SU-DHL-6 (cell line): ENCODE data around the gene ZNF775.

Experiments used
- H2AFZ ChIP-seq: fragments of 200-600 bp; sonication (generic); 2 replicates; pipeline ENCODE4 v1.6.1; 2014; ENCODE audit warnings: low read depth, mild to moderate bottlenecking, moderate library complexity, mixed read lengths, antibody characterized with exemption, low read length; ENCODE audit not compliant: severe bottlenecking
- H3F3A ChIP-seq: fragments of 200-600 bp; shearing (Covaris generic); 2 replicates; pipeline ENCODE4 v1.6.0; 2016; ENCODE audit warnings: antibody characterized with exemption, mild to moderate bottlenecking; ENCODE audit not compliant: insufficient read depth
- H3K27ac ChIP-seq: fragments of 200-600 bp; sonication (generic); 2 replicates; pipeline ENCODE4 v1.5.1; 2016; ENCODE audit warnings: low read depth, mild to moderate bottlenecking, low read length, moderate library complexity, mixed read lengths
- H3K27me3 ChIP-seq: fragments of 200-600 bp; sonication (generic), shearing (Covaris generic); 2 replicates; pipeline ENCODE4 v1.6.0; 2014; ENCODE audit warnings: mild to moderate bottlenecking, low read length
- H3K36me3 ChIP-seq: fragments of 200-600 bp; sonication (generic); 2 replicates; pipeline ENCODE4 v1.6.1; 2014; ENCODE audit warnings: mild to moderate bottlenecking, low read length, mixed read lengths
- H3K4me2 ChIP-seq: fragments of 300-600, 200-600 bp; shearing (Covaris generic), sonication (generic); 2 replicates; pipeline ENCODE4 v1.6.0; 2014; ENCODE audit warnings: low read length, low read depth, mild to moderate bottlenecking; ENCODE audit not compliant: poor library complexity, severe bottlenecking
- H3K4me3 ChIP-seq: fragments of 200-600 bp; sonication (generic); 2 replicates; pipeline ENCODE4 v1.5.1; 2014; ENCODE audit warnings: antibody characterized with exemption, low read length, mild to moderate bottlenecking, mixed read lengths; ENCODE audit not compliant: insufficient read depth, poor library complexity, severe bottlenecking
- H3K79me2 ChIP-seq: fragments of 200-600 bp; sonication (generic); 2 replicates; pipeline ENCODE4 v1.6.1; 2014; ENCODE audit warnings: mild to moderate bottlenecking, low read length, moderate library complexity; ENCODE audit not compliant: insufficient read depth
- H3K9ac ChIP-seq: fragments of 200-600 bp; sonication (generic); 2 replicates; pipeline ENCODE4 v1.7.0; 2014; ENCODE audit warnings: mild to moderate bottlenecking, low read length
- H3K9me2 ChIP-seq: fragments of 200-600 bp; sonication (generic); replicated peaks from 2 replicates; pipeline ENCODE4 v1.6.1; 2014; ENCODE audit warnings: low read length; ENCODE audit not compliant: insufficient read depth
- H3K9me3 ChIP-seq: fragments of 200-600 bp; sonication (generic); 2 replicates; pipeline ENCODE4 v1.6.1; 2014; ENCODE audit warnings: low read length, mixed read lengths; ENCODE audit not compliant: insufficient read depth
- H4K20me1 ChIP-seq: fragments of 200-600 bp; sonication (generic); 2 replicates; pipeline ENCODE4 v1.6.1; 2014; ENCODE audit warnings: low read depth, mild to moderate bottlenecking, antibody characterized with exemption, low read length, moderate library complexity, mixed read lengths
- CTCF ChIP-seq: fragments of 200-600 bp; sonication (generic); IDR thresholded peaks from one replicate; pipeline ENCODE4 v1.5.1; 2017; ENCODE audit warnings: antibody characterized with exemption, mild to moderate bottlenecking, low read length, moderate library complexity; ENCODE audit not compliant: insufficient read depth, poor library complexity, severe bottlenecking
- EZH2phosphoT487 ChIP-seq: fragments of 200-600 bp; sonication (generic), shearing (Covaris generic); conservative IDR thresholded peaks from 2 replicates; pipeline ENCODE4 v1.6.1; 2018; ENCODE audit warnings: mild to moderate bottlenecking, antibody characterized with exemption, low read length, moderate library complexity, mixed read lengths

ZNF775 gene

DNA sequence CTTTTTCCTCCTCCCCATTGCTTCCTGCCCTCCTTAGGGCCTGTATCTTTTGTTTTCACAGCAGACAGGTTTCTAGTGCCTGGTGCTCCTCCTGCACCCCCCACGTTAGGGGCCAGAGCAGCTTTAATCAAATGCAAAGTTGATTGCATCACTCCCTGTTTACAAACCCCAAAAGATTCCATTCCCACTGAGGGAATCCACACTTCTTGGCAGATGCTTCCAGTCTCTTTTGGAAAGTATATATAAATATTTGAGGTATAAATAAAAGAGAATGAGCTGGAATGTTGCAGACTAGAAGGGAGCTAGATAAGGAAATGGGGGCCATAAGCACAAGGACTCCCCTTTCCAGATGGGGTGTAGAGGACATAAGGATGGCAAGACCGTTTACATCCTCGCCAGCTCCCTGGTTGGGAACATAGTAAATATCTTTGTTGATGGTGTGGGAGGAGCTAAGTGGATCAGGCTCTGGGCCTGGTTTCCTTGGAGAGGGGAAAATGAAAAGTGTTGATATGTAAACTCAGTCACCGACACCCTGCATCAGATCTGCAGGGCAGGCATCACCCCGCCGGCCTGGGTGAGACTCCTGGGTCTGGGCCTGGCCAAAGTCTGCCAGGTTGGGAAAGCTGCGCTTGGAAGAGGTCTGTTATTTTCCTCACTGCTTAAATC is 43.9 kb upstream of the ZNF775 start:
- Histone ChIP-seq H3K79me2 (no peaks in the 10 kb centered on the region), H3K4me3 (no peak overlapping the region), H3K4me2 (no peak overlapping the region), H4K20me1 (no peaks in the 10 kb centered on the region), H3K36me3 (no peaks in the 10 kb centered on the region), H2AFZ (no peak overlapping the region), H3K9me3 (no peaks in the 10 kb centered on the region), H3K9ac (no peak overlapping the region), H3K9me2 (no peaks in the 10 kb centered on the region), H3K27ac (no peak overlapping the region), H3K27me3 (no peaks in the 10 kb centered on the region), H3F3A (no peaks in the 10 kb centered on the region)
- no peak for TF ChIP-seq CTCF

DNA sequence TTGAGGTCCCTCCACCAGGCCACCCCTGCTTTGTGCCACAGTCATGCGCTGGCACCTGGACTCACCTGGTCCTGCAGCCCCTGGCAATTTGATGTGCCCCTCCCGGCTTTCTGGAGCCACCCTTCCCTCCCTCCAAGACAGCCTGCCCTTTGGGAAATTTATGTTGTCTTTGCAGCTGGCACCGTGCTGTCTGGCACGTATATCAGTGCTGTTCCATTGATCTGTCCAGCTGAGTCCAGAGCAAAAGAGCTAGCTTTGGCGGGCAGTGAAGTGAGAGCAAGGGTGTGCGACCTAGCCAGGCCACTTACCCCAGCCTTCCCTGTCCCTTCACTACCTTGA is 43.4 kb upstream of the ZNF775 start:
- Histone ChIP-seq H3K27ac (no peak overlapping the region), H4K20me1 (no peaks in the 10 kb centered on the region), H3K9me2 (no peaks in the 10 kb centered on the region), H3K27me3 (no peaks in the 10 kb centered on the region), H3K9ac (no peak overlapping the region), H3K79me2 (no peaks in the 10 kb centered on the region), H2AFZ (no peak overlapping the region), H3K36me3 (no peaks in the 10 kb centered on the region), H3F3A (no peaks in the 10 kb centered on the region), H3K4me3 (no peak overlapping the region), H3K9me3 (no peaks in the 10 kb centered on the region), H3K4me2 (no peak overlapping the region)
- TF ChIP-seq EZH2phosphoT487 (no peak), CTCF (no peak)

DNA sequence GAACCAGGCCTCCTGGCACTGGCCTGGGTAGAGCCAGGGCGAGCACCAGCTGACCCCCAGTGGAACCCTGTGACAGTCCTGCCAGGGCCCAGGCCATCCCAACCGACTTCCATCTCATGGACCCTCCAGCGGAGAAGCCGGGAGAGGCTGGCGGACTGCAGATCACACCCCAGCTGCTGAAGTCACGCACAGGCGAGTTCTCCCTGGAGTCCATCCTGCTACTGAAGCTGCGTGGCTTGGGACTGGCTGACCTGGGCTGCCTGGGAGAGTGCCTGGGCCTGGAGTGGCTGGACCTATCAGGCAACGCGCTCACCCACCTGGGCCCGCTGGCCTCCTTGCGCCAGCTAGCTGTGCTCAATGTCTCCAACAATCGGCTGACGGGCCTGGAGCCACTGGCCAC is 42.4 kb upstream of the ZNF775 start:
- no peak overlapping the region for H3K27ac ChIP-seq
- H3K27me3 ChIP-seq, result no peaks in the 10 kb centered on the region
- no peak overlapping the region for H3K4me3 ChIP-seq
- H4K20me1 ChIP-seq, result no peaks in the 10 kb centered on the region
- no peak overlapping the region for H3K9ac ChIP-seq
- no peaks in the 10 kb centered on the region for H3K9me2 ChIP-seq
- no peaks in the 10 kb centered on the region for H3F3A ChIP-seq
- no peak overlapping the region for H2AFZ ChIP-seq
- no peaks in the 10 kb centered on the region for H3K79me2 ChIP-seq
- H3K9me3 ChIP-seq, result no peaks in the 10 kb centered on the region
- TF ChIP-seq CTCF, result no peak
- TF ChIP-seq EZH2phosphoT487, result no peak
- H3K36me3 ChIP-seq, result no peaks in the 10 kb centered on the region
- no peak overlapping the region for H3K4me2 ChIP-seq
